Adrenal gland (tissue), 12 donors: Measurements from ENCODE around the gene ARHGAP10. TPM values are rescaled to one million over a fixed set of nuclear protein-coding genes. Genes with fewer than 3 reads are reported as not detected.
A peak's percentile ranks its signal among the peaks of the same experiment; 100 is the strongest.

Source experiments
- DNase-seq, 7 donors: peaks; one replicate each; pipeline ENCODE4 v3.0.0-alpha.2; 2019 to 2020
- H3K27ac ChIP-seq, 5 donors: fragments of 200-600 bp; sonication (generic) in 4 of 5; 1 replicate in 3 of 5; 2 replicates in 2 of 5; pipeline versions ENCODE4 v1.5.1 to v1.8.0; 2016 to 2020; ENCODE audit warnings: mild to moderate bottlenecking in 1 of 5
- H3K27me3 ChIP-seq: fragments of 200-600 bp; 2 replicates; pipeline ENCODE4 v1.8.0; 2021
- H3K36me3 ChIP-seq, 2 donors: fragments of 200-600 bp; replicated peaks in 1 of 2; 1 replicate in 1 of 2; 2 replicates in 1 of 2; pipeline versions ENCODE4 v1.5.1 to v1.8.0; 2018 to 2022
- H3K4me1 ChIP-seq, 2 donors: fragments of 200-600 bp; replicated peaks in 1 of 2; 1 replicate in 1 of 2; 2 replicates in 1 of 2; pipeline versions ENCODE4 v1.5.1 to v1.8.0; 2018 to 2021
- H3K4me3 ChIP-seq, 4 donors: fragments of 200-600 bp; sonication (generic) in 3 of 4; one replicate each; pipeline ENCODE4 v1.5.1; 2016 to 2018
- H3K9me3 ChIP-seq, 3 donors: fragments of 200-600 bp; sonication (generic) in 1 of 3; replicated peaks in 1 of 3; 1 replicate in 2 of 3; 2 replicates in 1 of 3; pipeline versions ENCODE4 v1.5.1 to v1.8.0; 2016 to 2021
- CTCF ChIP-seq, 6 experiments: fragments of 450-650 bp in 4 of 6; fragments of 200-600 bp in 2 of 6; sonication (generic) in 1 of 6; IDR thresholded peaks; 1 replicate in 5 of 6; 2 replicates in 1 of 6; pipeline versions ENCODE4 v1.5.1 to v1.8.0; 2016 to 2021; ENCODE audit warnings: antibody characterized with exemption in 6 of 6, mild to moderate bottlenecking in 2 of 6, moderate library complexity in 1 of 6
- POLR2A ChIP-seq, 2 donors: fragments of 450-650 bp; IDR thresholded peaks; one replicate each; pipeline ENCODE4 v1.6.1; 2017; ENCODE audit warnings: antibody characterized with exemption in 2 of 2, mild to moderate bottlenecking in 2 of 2, moderate library complexity in 1 of 2
- WGBS, 4 donors: extraction: QIAGEN DNeasy Blood & Tissue Kit in 2 of 4; methylation state at CpG; one replicate each; pipeline versions ENCODE4 v1.1.5 to v1.1.7; 2013 to 2017; 5-methylcytosine and 5-hydroxymethylcytosine counted together
- intact Hi-C, 2 donors: fragments of 100-400 bp; cut with DNase I; formaldehyde crosslinking; loops; one replicate each; pipeline versions ENCODE4 v1.14.1 to v1.15.0; 2022 to 2023
- polyA plus RNA-seq, 3 donors: library from polyadenylated mRNA; stranded (reverse); fragments of 200-250 nt in 2 of 3; fragments of 350-450 nt in 1 of 3; fragmentation: Illumina TruSeq in 1 of 3; extraction: RNeasy Lipid Tissue Mini Kit (QIAGEN cat#74804) in 1 of 3; gene quantifications; one replicate each; pipeline ENCODE4 v1.2.3, GENCODE V29; 2013 to 2014
- total RNA-seq, 9 donors: library from RNA; depleted of rRNA in 4 of 9; stranded (reverse); fragments of >200 nt in 4 of 9; fragments of 120-200 nt in 1 of 9; fragmentation: NEBNext Ultra II Directional in 1 of 9; extraction: Animal tissue kit (Norgen Biotek cat#: 25700) in 1 of 9; gene quantifications; one replicate each; pipeline versions ENCODE4 v1.1.0 to v1.2.4, GENCODE V29; 2013 to 2023
- donor health status: healthy with polysubstance abuse.
- donor health status: Bipolar disorder and iron deficiency.
- donor health status: DM: yes; HTN: yes; CAD: no.
- donor health status: DM: no; HTN: no; CAD: no.
- donor health status: DM: no; HTN: no; CAD: no.
- donor health status: DM: yes; HTN: yes; CAD: no.

Gene ARHGAP10
- total and polyA plus RNA-seq, 12 donors, result 7.0 to 40.8 (median 22.1) TPM

- H3K9me3 ChIP-seq, result no peaks in the 10 kb centered on the region
- H3K27me3 ChIP-seq, result no peaks in the 10 kb centered on the region
- H3K4me1 ChIP-seq, result peaks cover 6 to 25% of the 10 kb centered on the region in 2 donors
- TF ChIP-seq POLR2A (IDR thresholded peaks at IDR 0.05) (no peak), CTCF (IDR thresholded peaks at IDR 0.05) (no peak)
- WGBS, 4 donors, result 75 to 91% (median 88%) methylated on average over 5 of the region's 5 CpGs
- peaks cover 0 to 8% of the 10 kb centered on the region in 2 donors for H3K36me3 ChIP-seq
- DNase-seq, result no peak
- peak overlapping the region in 2 of 5 donors; percentile 50 to 86 for H3K27ac ChIP-seq
- no peak overlapping the region for H3K4me3 ChIP-seq
- intact Hi-C loops, result no loop called here
These were observed 236.8 kb downstream of the ARHGAP10 start for GRCh38 chr4:147968641-147969040.

- Histone ChIP-seq H3K27me3 (no peaks in the 10 kb centered on the region), H3K4me1 (peaks cover 6 to 25% of the 10 kb centered on the region in 2 donors), H3K36me3 (peaks cover 0 to 8% of the 10 kb centered on the region in 2 donors), H3K27ac (peak overlapping the region; percentile 23 to 86 (median 48)), H3K9me3 (no peaks in the 10 kb centered on the region), H3K4me3 (peak overlapping the region in 1 of 4 donors; percentile 30)
- 36 to 44% (median 41%) methylated on average over 11 of the region's 11 CpGs for WGBS, 4 donors
- TF ChIP-seq POLR2A (IDR thresholded peaks at IDR 0.05) (no peak), CTCF (IDR thresholded peaks at IDR 0.05) (no peak)
- intact Hi-C loops, result no loop called here
- peak in 6 of 7 donors; percentile 21 to 65 (median 57) for DNase-seq
These were observed 237.9 kb downstream of the ARHGAP10 start for GRCh38 chr4:147969573-147970385.

GRCh38 chr4:147971116-147971515 lies 239.2 kb downstream of the ARHGAP10 start:
- TF ChIP-seq POLR2A (IDR thresholded peaks at IDR 0.05) (no peak), CTCF (IDR thresholded peaks at IDR 0.05) (no peak)
- Histone ChIP-seq H3K4me1 (peaks cover 6 to 38% of the 10 kb centered on the region in 2 donors), H3K9me3 (no peaks in the 10 kb centered on the region), H3K27ac (no peak overlapping the region), H3K36me3 (peaks cover 0 to 8% of the 10 kb centered on the region in 2 donors), H3K4me3 (no peak overlapping the region), H3K27me3 (no peaks in the 10 kb centered on the region)
- intact Hi-C loops, result no loop called here
- DNase-seq, result no peak
- 94 to 98% (median 97%) methylated on average over 4 of the region's 4 CpGs for WGBS, 4 donors

GRCh38 chr4:147975325-147975724 lies 243.4 kb downstream of the ARHGAP10 start:
- Histone ChIP-seq H3K27me3 (no peaks in the 10 kb centered on the region), H3K27ac (peak overlapping the region in 3 of 5 donors; percentile 0 to 24 (median 8)), H3K4me1 (peaks cover 0 to 23% of the 10 kb centered on the region in 2 donors), H3K36me3 (no peaks in the 10 kb centered on the region), H3K9me3 (no peaks in the 10 kb centered on the region), H3K4me3 (no peak overlapping the region)
- whole genome bisulfite sequencing, 4 donors, result 52 to 66% (median 59%) methylated on average over 3 of the region's 3 CpGs
- TF ChIP-seq CTCF (IDR thresholded peaks at IDR 0.05) (no peak), POLR2A (IDR thresholded peaks at IDR 0.05) (no peak)
- intact Hi-C loops, result no loop called here
- DNase-seq, result peak in 6 of 7 donors; percentile 34 to 67 (median 54)
